GM21825 (cell line): ENCODE results near the gene RCOR3.
A peak's percentile ranks its signal among the peaks of the same experiment; 100 is the strongest.
"Not testable (repeated sequence)": the region's sequence is repeated elsewhere in the genome, so short reads cannot be mapped to it uniquely, and the experiment has no call there.

Experiments used
- ATAC-seq: cut with Tn5 transposase; IDR thresholded peaks from one replicate; pipeline ENCODE4 v1.9.1; 2021; ENCODE audit warnings: mild to moderate bottlenecking, moderate library complexity; ENCODE audit not compliant: unreplicated experiment

Gene RCOR3

GRCh38 chr1:211258756-211259637, at the start of gene RCOR3:
RCOR3 (plus strand) TSS chr1:211259366; CDS start chr1:211259561, 195 bp downstream.
- peak; percentile 62 for ATAC-seq

DNA sequence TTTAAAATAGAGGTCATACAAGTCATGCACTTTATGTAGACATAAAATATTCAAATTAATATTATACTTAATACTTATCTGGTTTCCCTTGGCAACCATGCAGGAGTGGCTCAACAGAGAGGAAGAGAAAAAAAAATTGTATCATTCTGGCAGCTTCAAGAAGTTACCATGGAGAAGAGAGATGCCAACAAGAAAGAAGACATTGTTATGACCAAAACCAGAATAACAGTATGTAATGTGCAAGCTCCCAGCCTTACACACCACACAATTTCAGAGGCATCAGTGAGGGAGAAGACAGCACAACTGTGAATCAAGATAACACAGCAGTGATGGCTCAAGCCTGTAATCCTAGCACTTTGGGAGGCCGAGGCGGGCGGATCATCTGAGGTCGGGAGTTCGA, 49.1 kb upstream of the RCOR3 start:
- ATAC-seq, result no peak

DNA sequence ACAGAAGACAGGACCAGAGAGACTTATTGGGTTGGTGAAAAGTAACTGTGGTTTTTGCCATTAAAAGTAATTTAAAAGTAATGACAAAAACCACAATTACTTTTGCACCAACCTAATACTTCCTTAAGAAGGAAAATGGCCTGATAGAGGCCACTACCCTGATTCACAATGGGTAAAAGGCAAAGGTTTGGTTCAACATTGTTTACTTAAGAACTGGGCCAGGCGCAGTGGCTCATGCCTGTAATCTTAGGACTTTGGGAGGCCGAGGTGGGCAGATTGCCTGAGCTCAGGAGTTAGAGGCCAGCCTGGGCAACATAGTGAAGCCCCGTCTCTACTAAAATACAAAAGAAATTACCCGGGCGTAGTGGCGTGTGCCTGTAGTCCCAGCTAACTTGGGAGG, 48.2 kb upstream of the RCOR3 start:
- ATAC-seq, result no peak

DNA sequence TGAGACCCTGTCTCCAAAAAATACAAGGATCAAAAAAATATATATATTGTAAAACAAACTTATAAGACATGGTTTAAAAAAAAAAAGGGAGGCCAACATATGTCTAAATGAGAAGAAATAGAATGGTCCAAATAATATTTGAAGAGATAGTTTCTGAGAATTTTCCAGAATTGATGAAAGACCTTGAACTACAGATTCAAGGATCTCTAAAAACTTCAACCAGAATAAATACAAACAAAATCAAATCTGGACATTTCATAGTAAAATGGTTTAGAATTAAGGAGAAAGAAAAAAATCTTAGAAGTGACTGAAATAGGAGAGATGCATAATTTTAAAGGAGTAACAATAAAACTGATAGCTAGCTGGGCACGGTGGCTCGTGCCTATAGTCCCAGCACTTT, 45.5 kb upstream of the RCOR3 start:
- no peak for ATAC-seq

DNA sequence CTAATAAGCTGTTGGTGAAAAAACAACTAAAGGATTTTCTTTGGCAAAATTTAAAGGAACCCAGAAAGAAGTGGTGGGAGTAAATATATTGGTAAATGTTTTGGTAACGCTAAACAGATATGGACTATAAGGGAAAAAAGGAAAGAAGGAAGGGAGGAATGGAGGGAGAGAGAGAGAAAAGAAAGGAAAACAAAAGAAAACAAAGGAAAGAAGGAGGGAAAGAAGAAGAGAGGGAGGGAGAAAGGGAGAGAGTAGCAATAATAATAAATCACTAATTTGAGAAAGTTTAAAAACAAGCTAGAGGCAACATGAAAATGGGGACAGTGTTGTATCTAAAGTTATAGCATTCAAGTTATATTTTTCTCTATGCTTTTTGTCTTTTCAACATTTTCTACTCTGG, 43.6 kb upstream of the RCOR3 start:
- no peak for ATAC-seq

DNA sequence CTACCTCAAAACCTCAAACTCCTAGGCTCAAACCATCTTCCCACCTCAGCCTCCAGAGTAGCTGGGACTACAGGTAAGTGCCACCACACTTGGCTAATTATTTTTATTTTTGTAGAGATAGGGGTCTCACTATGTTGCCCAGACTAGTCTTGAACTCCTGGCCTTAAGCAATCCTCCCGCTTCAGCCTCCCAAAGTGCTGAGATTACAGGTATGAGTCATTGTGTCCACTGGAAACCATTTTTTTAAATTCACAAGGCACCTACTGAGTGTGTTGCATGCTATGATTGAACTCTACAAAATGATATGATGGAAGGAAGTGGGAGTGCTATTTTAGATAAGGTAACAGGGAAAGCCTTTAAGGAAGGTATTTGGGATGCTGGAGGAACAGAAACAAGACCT, 41.8 kb upstream of the RCOR3 start:
- no peak for ATAC-seq

GRCh38 chr1:211222469-211223234, 36.5 kb upstream of the RCOR3 start:
- not testable (repeated sequence) for ATAC-seq

DNA sequence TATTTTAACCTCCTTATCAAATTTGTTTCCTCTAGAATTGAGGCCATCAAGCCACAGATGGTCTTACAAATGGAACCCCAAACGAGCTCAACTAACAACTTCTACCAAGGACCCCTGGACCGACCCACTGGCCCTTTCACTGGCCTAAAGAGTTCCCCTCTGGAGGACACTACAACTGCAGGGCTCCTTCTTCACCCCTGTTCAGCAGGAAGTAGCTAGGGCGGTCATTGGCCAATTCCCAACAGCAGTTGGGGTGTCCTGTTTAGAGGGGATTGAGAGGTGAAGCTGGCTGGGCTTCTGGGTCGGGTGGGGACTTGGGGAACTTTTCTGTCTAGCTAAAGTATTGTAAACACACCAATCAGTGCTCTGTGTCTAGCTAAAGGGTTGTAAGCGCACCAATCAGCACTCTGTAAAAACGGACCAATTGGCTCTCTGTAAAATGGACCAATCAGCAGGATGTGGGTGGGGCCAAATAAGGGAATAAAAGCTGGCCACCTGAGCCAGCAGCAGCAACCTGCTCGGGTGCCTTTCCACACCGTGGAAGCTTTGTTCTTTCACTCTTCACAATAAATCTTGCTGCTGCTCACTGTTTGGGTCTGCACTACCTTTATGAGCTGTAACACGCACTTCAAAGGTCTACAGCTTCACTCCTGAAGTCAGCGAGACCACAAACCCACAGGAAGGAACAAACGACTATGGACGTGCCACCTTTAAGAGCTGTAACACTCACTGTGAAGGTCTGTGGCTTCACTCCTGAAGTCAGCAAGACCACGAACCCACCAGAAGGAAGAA, 30.4 kb upstream of the RCOR3 start:
- ATAC-seq, result not testable (repeated sequence)

DNA sequence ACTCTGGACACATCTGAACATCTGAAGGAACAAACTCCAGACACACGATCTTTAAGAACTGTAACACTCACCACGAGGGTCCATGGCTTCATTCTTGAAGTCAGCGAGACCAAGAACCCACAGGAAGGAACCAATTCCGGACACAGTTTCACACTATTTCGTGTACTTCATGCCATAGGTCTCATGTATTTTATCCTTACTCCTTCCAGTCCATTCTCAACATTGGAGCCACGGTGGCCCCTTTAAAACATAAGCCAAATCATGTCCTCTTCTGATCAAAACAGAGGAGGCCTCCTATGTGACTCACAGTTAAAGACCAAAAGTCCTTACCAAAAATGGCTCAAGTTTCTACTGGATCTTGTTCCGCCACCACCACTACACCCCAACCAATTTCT, 29.8 kb upstream of the RCOR3 start:
- ATAC-seq, result no peak

- no peak for ATAC-seq
Measured at GRCh38 chr1:211231873-211232272, 27.3 kb upstream of the RCOR3 start.

- no peak for ATAC-seq
Measured at GRCh38 chr1:211236633-211237320, 22.4 kb upstream of the RCOR3 start.

- no peak for ATAC-seq
Measured at GRCh38 chr1:211237579-211237978, 21.6 kb upstream of the RCOR3 start.

DNA sequence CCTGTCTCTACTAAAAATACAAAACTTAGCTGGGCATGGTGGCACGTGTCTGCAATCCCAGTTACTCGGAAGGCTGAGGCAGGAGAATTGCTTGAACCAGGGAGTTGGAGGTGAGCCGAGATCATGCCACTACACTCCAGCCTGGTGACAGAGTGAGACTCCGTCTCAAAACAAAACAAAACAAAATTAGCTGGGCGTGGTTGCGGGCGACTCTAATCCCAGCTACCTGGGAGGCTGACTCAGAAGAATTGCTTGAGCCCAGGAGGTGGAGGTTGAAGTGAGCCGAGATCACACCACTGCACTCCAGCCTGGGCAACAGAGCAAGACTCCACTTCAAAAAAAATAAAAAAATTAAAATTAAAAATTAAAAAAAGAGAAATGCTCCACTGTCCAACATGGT, 18.6 kb upstream of the RCOR3 start:
- not testable (repeated sequence) for ATAC-seq

GRCh38 chr1:211241071-211241470, 18.1 kb upstream of the RCOR3 start:
- ATAC-seq, result no peak

- ATAC-seq, result not testable (repeated sequence)
Measured at GRCh38 chr1:211243639-211244038, 15.5 kb upstream of the RCOR3 start.

GRCh38 chr1:211246583-211246982, 12.6 kb upstream of the RCOR3 start:
- ATAC-seq, result not testable (repeated sequence)

DNA sequence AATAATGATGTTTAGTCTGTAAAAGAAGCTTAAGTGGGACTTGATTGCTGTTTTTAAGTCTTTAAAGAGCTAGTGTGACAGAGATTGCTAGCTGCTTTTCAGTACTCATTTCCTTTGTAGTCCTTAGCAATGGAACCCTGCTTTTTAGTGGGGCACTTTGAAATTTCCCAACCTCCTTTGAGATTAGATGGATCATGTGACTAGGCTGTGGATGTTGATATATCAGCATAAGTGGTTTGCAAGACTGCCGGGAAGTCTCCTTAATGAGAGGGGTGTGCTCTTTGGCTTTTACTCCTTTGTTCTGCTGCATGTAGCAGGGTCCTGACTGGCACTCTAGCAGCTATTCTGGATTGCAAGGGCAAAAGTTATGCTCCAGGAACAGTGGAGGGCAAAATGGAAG, 11.2 kb upstream of the RCOR3 start:
- ATAC-seq, result no peak

GRCh38 chr1:211249611-211250010, 9.6 kb upstream of the RCOR3 start:
- ATAC-seq, result not testable (repeated sequence)

GRCh38 chr1:211257826-211258225, 1.3 kb upstream of the RCOR3 start:
- no peak for ATAC-seq

- ATAC-seq, result peak; percentile 34
Measured at GRCh38 chr1:211258310-211258755, 833 bp upstream of the RCOR3 start.
